Fibroblast of pulmonary artery (primary cell): ENCODE data around the gene TRIAP1.

Source experiments
- DNase-seq: peaks from one replicate; pipeline ENCODE4 v3.0.0-alpha.2; 2010; ENCODE audit warnings: low read depth
- H3K4me3 ChIP-seq: replicated peaks from 2 replicates; pipeline ENCODE4 v1.5.1; 2011; ENCODE audit warnings: low read depth, mild to moderate bottlenecking, control low read depth, low read length, moderate library complexity
- TF ChIP-seq, protein P1 (sequence below): IDR thresholded peaks from 2 replicates; pipeline ENCODE4 v1.5.1; 2011; ENCODE audit warnings: mild to moderate bottlenecking, control low read depth, low read length, inconsistent platforms; ENCODE audit errors: missing control alignments

Gene TRIAP1

DNA sequence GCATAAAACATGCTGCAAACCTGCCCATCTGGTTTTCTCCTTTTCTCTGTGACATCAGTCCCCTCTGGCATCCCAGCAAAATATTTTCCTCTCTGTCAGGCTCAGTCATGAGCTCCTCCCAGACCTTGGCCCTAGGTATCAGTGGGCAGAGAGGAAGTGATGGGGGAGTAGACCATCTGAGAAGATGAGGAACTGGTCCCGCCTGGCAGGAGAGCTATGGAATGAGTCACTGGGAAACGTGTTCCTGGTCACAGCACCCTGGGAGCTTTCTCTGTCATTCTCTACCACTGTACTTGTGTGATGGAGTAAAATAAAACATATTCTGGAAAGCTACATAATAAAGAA is 28.4 kb upstream of the TRIAP1 start:
- H3K4me3 ChIP-seq: no peak overlapping the region
- TF ChIP-seq, protein P1, sequence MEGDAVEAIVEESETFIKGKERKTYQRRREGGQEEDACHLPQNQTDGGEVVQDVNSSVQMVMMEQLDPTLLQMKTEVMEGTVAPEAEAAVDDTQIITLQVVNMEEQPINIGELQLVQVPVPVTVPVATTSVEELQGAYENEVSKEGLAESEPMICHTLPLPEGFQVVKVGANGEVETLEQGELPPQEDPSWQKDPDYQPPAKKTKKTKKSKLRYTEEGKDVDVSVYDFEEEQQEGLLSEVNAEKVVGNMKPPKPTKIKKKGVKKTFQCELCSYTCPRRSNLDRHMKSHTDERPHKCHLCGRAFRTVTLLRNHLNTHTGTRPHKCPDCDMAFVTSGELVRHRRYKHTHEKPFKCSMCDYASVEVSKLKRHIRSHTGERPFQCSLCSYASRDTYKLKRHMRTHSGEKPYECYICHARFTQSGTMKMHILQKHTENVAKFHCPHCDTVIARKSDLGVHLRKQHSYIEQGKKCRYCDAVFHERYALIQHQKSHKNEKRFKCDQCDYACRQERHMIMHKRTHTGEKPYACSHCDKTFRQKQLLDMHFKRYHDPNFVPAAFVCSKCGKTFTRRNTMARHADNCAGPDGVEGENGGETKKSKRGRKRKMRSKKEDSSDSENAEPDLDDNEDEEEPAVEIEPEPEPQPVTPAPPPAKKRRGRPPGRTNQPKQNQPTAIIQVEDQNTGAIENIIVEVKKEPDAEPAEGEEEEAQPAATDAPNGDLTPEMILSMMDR: no peak
- peak; percentile 65 for DNase-seq

DNA sequence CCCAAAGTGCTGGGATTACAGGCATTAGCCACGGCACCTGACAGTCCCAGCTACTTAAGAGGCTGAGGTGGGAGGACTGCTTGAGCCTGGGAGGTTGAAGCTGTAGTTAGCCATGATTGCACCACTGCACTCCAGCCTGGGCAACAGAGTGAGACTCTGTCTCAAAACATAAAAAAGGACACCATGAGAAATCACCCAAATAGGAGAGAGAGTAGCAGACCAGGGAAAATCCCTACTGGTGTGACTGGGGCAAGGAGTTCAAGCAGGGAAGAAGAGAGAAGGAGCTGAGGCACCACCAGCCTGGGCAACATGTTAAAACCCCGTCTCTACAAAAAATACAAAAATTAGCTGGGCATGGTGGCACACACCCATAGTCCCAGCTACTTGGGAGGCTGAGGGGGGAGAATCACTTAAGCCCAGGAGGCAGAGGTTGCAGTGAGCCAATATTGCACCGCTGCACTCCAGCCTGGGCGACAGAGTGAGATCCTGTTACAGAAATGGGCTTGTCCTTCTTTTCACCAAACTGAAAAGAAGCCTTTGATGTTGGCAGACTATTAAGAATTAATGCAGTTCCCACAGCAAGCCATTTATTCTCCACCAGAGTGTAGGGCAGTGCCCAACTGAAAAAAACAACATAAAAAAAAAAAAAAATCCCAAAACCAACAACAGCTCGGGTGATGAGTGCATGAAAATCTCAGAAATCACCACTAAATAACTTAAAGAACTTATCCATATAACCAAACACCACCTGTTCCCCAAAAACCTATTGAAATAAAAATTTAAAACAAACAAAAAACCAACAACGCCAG is 27.8 kb upstream of the TRIAP1 start:
- DNase-seq: no peak

DNA sequence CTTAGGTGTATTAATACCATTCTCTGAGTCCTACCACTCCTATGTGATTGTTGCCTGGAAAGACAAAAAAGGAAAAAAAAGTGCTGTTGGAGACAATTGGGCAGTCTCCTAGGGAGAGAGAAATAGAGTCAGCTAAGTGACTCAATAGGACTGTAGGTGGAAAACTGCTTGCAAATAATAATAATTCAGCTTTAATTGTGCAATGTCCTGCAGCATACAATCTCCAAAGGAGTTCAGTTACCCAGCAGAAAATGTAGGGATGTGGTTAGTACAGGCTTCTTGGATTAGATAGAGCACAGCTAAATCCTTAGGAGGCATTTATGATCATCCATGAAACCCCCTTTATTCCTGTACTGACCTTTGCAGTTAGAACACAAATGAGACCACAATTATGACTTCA is 26.3 kb upstream of the TRIAP1 start:
- DNase-seq: peak; percentile 18
- TF ChIP-seq, protein P1: no peak

More for the DNA sequence above, 27.8 kb upstream of the TRIAP1 start:
- TF ChIP-seq, protein P1: no peak
- no peak overlapping the region for H3K4me3 ChIP-seq

DNA sequence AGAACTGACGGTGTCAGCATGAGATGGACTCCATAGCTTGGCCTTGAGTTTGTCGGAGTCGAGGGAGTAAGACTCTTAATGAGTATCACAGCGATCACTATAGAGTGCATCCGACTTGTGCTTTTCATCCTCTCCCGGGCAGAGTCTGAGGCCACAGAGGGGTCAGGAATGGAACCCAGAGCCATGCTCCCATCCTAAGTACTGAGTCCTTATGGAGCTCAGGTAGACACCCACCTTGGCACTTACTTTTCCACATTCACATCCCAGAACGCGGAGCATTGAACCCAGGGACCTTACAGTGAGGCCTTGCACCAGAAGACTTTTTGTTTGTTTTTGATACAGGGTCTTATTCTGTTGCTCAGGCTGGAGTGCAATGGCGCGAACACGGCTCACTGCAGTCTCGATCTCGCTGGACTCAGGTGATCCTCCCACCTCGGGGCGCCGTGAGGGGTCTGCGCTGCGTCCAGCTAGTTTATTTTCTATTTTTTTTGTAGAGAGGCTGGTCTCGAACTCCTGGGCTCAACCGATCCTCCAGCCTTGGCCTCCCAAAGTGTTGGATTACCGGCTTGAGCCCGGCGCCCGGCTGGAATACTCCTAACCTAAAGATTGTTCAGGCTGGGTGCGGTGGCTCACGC is 24.1 kb upstream of the TRIAP1 start:
- peak overlapping the region; percentile 83 for H3K4me3 ChIP-seq
- TF ChIP-seq, protein P1: no peak
- DNase-seq: peak; percentile 19

More for the DNA sequence above, 26.3 kb upstream of the TRIAP1 start:
- H3K4me3 ChIP-seq: no peak overlapping the region

DNA sequence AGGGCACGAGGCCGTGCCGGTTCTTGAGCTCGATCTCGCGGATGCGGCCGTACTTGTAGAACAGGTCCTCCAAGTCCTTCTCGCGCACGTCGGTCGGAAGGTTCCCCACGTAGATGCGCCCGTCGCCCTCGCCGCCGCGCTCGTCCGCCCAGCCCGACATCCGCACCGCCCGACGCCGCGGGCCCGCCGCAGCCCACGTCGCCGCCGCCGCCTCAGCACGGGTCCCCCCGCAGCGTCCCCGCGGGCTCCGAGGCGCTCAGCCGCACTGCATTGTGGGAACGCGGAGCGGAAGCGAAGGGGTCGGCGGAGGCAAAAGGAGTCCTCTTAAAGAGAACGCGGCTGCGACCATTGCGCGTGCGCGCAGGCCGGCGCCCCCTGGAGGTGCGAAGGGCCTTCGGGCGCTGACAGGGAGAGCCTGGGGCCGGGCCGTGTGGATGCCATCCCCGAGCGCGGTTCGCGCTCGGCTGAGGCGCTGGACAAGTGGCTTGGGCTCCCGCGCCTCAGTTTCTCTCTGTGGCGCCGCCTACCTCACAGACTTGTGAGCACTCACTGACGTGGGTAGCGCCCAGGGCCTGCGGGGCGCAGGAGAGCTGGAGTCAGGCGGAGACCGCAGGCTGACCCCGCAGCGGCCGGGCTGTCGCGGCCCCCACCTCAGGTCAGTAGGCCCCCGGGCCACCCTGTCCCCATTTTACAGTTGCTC is 23.4 kb upstream of the TRIAP1 start, which contains the start of gene SRSF9:
Gene SRSF9 (minus strand): TSS at position 299 of the 700 bp plus-strand sequence. CDS start 139 bp downstream, at position 160.
- TF ChIP-seq, protein P1: peak; percentile 64
- DNase-seq: peak; percentile 98
- peak within 1 kb of the TSS; percentile 83 for H3K4me3 ChIP-seq

DNA sequence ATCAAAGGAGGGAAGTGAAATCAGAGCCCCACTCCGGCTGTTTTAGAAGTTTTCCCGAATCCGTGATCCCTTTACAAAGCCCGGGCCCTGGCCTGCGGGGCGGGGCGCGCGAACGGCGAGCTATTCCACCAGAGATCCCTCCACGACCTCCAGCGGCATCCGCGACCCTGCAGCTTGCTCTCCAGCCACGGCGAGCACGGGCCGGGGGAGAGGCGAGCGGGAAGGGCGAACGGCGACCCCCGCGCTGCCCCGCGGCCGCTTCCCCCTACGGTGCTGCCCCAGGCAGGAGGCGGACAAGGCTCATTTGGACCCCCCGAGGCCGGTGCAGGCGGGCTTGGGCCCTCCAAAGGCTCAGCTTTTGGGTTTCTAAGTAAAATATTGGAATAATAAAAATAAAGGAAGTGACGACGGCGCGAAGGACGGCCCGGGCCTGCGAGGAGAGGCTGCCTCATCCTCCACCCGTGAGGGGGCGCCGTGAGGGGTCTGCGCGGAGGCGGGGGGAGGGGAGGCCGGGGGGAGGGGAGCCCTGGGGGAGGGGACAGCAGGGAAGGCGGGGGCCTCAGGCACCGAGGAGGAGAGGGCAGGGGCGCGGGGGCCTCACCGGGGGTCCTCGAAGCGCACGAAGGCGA is 22.8 kb upstream of the TRIAP1 start:
- no peak for DNase-seq
- TF ChIP-seq, protein P1: no peak
- peak overlapping the region; percentile 83 for H3K4me3 ChIP-seq
